CD14-positive monocyte (primary cell): ENCODE data around the gene CLEC4M. TPM values are rescaled to one million over a fixed set of nuclear protein-coding genes. Genes with fewer than 3 reads are reported as not detected.

Source experiments
- DNase-seq, 3 donors: peaks; one replicate each; pipeline ENCODE4 v3.0.0-alpha.2; 2011 to 2022
- H2AFZ ChIP-seq: 2 replicates; pipeline ENCODE4 v1.6.0; 2012; ENCODE audit warnings: mild to moderate bottlenecking, low read depth, low read length, inconsistent platforms; ENCODE audit not compliant: insufficient read depth, poor library complexity, severe bottlenecking
- H3K27ac ChIP-seq, 2 donors: 1 replicate in 1 of 2; 2 replicates in 1 of 2; pipeline ENCODE4 v1.5.1; 2012 to 2013; ENCODE audit warnings: low read length in 2 of 2, control low read depth in 1 of 2, inconsistent platforms in 1 of 2, low read depth in 1 of 2, mild to moderate bottlenecking in 1 of 2
- H3K27me3 ChIP-seq, 2 donors: one replicate each; pipeline versions ENCODE4 v1.6.0 to v1.6.1; 2011 to 2013; ENCODE audit warnings: low read length in 2 of 2; ENCODE audit not compliant: control insufficient read depth in 2 of 2, insufficient read depth in 2 of 2
- H3K36me3 ChIP-seq, 2 donors: replicated peaks in 1 of 2; 1 replicate in 1 of 2; 2 replicates in 1 of 2; pipeline versions ENCODE4 v1.5.1 to v1.6.1; 2012 to 2013; ENCODE audit warnings: low read length in 2 of 2, control low read depth in 1 of 2, inconsistent platforms in 1 of 2, mild to moderate bottlenecking in 1 of 2; ENCODE audit not compliant: insufficient read depth in 2 of 2, control insufficient read depth in 1 of 2
- H3K4me1 ChIP-seq, 2 donors: 1 replicate in 1 of 2; 2 replicates in 1 of 2; pipeline versions ENCODE4 v1.5.1 to v1.6.1; 2012 to 2013; ENCODE audit warnings: low read length in 2 of 2, control low read depth in 1 of 2, inconsistent platforms in 1 of 2, mild to moderate bottlenecking in 1 of 2, moderate library complexity in 1 of 2; ENCODE audit not compliant: insufficient read depth in 2 of 2, control insufficient read depth in 1 of 2
- H3K4me2 ChIP-seq: replicated peaks from 2 replicates; pipeline ENCODE3; 2012; ENCODE audit warnings: low read length, moderate library complexity, mild to moderate bottlenecking; ENCODE audit not compliant: poor library complexity, severe bottlenecking; ENCODE audit errors: extremely low read depth
- H3K4me3 ChIP-seq, 3 experiments: fragments of 200-600 bp in 1 of 3; sonication (generic) in 1 of 3; replicated peaks in 1 of 3; 1 replicate in 2 of 3; 2 replicates in 1 of 3; pipeline ENCODE4 v1.5.1; 2011 to 2013; ENCODE audit warnings: low read length in 3 of 3, mild to moderate bottlenecking in 3 of 3, control low read depth in 2 of 3, low read depth in 2 of 3, inconsistent platforms in 1 of 3, moderate library complexity in 1 of 3
- H3K79me2 ChIP-seq: 2 replicates; pipeline ENCODE4 v1.6.0; 2012; ENCODE audit warnings: mild to moderate bottlenecking, control low read depth, inconsistent platforms, low read length, moderate library complexity; ENCODE audit not compliant: insufficient read depth
- H3K9ac ChIP-seq: 2 replicates; pipeline ENCODE4 v1.6.0; 2017; ENCODE audit warnings: low read length, mild to moderate bottlenecking; ENCODE audit not compliant: insufficient read depth, poor library complexity, severe bottlenecking
- H3K9me3 ChIP-seq, 2 donors: replicated peaks in 1 of 2; 1 replicate in 1 of 2; 2 replicates in 1 of 2; pipeline versions ENCODE4 v1.5.1 to v1.6.1; 2012 to 2013; ENCODE audit warnings: low read length in 2 of 2, control low read depth in 1 of 2; ENCODE audit not compliant: control insufficient read depth in 1 of 2, insufficient read depth in 1 of 2
- H4K20me1 ChIP-seq: 2 replicates; pipeline ENCODE4 v1.6.0; 2012; ENCODE audit warnings: mild to moderate bottlenecking, low read length, control low read depth, moderate library complexity; ENCODE audit not compliant: insufficient read depth
- H3K27ac Mint-ChIP-seq, 7 donors: one replicate each; pipeline ENCODE4 v1.8.0; 2020; ENCODE audit warnings: mild to moderate bottlenecking in 7 of 7, mixed read lengths in 7 of 7, moderate library complexity in 6 of 7, inconsistent platforms in 2 of 7
- H3K27me3 Mint-ChIP-seq, 3 donors: one replicate each; pipeline ENCODE4 v1.8.0; 2021 to 2022; ENCODE audit warnings: low read depth in 3 of 3, mild to moderate bottlenecking in 3 of 3, mixed read lengths in 3 of 3, moderate library complexity in 3 of 3, inconsistent platforms in 1 of 3
- H3K36me3 Mint-ChIP-seq, 2 donors: one replicate each; pipeline ENCODE4 v1.8.0; 2020; ENCODE audit warnings: mixed read lengths in 2 of 2, inconsistent platforms in 1 of 2, mild to moderate bottlenecking in 1 of 2
- H3K4me1 Mint-ChIP-seq: one replicate; pipeline ENCODE4 v1.8.0; 2020; ENCODE audit warnings: mild to moderate bottlenecking, mixed read lengths
- H3K4me3 Mint-ChIP-seq, 2 donors: one replicate each; pipeline ENCODE4 v1.8.0; 2020; ENCODE audit warnings: mild to moderate bottlenecking in 2 of 2, mixed read lengths in 2 of 2, moderate library complexity in 1 of 2
- H3K9me3 Mint-ChIP-seq, 7 donors: one replicate each; pipeline ENCODE4 v1.8.0; 2020 to 2022; ENCODE audit warnings: mixed read lengths in 7 of 7, mild to moderate bottlenecking in 6 of 7, moderate library complexity in 6 of 7, inconsistent platforms in 2 of 7
- WGBS: methylation state at CpG from one replicate; pipeline ENCODE4 v1.1.5; 2013; ENCODE audit warnings: missing lambda C conversion rate; ENCODE audit not compliant: insufficient coverage; 5-methylcytosine and 5-hydroxymethylcytosine counted together
- intact Hi-C, 2 donors: fragments of 100-400 bp; cut with micrococcal nuclease; formaldehyde crosslinking; loops; one replicate each; pipeline versions ENCODE4 v1.15.0 to v1.15.1; 2023
- polyA plus RNA-seq, 3 donors: library from polyadenylated mRNA; depleted of rRNA in 1 of 3; unstranded in 2 of 3; stranded (reverse) in 1 of 3; fragments of 300-500 nt in 2 of 3; fragments of >200 nt in 1 of 3; fragmentation: Illumina TruSeq in 2 of 3; gene quantifications; 1 replicate in 2 of 3; 2 replicates in 1 of 3; pipeline ENCODE4 v1.2.3, GENCODE V29; 2012 to 2021
- TF ChIP-seq, protein P1 (sequence below): fragments of 200-600 bp; IDR thresholded peaks from one replicate; pipeline ENCODE4 v1.8.0; 2022; ENCODE audit warnings: antibody characterized with exemption, mild to moderate bottlenecking

CLEC4M gene
- polyA plus RNA-seq, 3 donors = not detected

DNA sequence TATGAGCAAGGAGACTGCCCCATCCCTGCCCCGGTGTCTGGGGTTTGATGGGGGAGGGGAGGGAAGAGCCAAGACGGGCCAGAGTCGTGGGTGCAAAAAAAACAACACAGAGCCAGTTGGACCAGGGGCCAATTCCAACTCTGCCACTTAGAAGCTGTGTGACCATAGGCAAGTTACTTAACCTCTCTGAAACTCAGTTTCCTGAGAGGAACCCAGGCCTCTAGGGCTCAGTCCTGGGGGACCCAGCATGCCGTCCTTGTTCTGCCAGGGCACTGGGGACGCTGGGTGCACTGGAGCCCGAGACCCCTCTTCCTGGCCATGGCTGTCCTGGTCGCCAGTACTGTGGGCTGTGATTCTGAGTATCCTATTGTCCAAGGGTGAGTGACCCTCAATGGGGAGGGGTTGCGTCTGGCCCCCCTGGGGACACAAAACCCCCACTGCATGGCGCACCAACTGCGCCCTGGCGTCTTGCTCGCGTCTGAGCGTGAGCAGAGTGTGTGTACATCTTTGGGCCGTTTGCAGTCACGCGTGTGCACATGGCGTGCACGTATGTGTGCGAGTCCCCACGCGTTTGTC is 24.6 kb downstream of the CLEC4M start:
- H3K4me3 ChIP-seq = peak overlapping the region in 1 of 3 experiments; percentile 28
- H3K9me3 ChIP-seq = peaks cover 3 to 7% of the 10 kb centered on the region in 2 donors
- intact Hi-C loops = no loop called here
- H2AFZ ChIP-seq = no peak overlapping the region
- H3K4me1 ChIP-seq = peaks cover 41 to 50% of the 10 kb centered on the region in 2 donors
- no peaks in the 10 kb centered on the region for H3K79me2 ChIP-seq
- H3K27ac ChIP-seq = no peak overlapping the region
- Mint-ChIP-seq H3K27ac (no peak overlapping the region), H3K36me3 (peaks cover 4 to 7% of the 10 kb centered on the region in 2 donors), H3K4me1 (peaks cover 35% of the 10 kb centered on the region), H3K4me3 (peak overlapping the region in 1 of 2 donors; percentile 88), H3K27me3 (peaks cover 28 to 50% (median 38%) of the 10 kb centered on the region in 3 donors), H3K9me3 (peaks cover 0 to 26% (median 15%) of the 10 kb centered on the region in 7 donors)
- no peak for DNase-seq
- no peaks in the 10 kb centered on the region for H3K36me3 ChIP-seq
- TF ChIP-seq, protein P1, sequence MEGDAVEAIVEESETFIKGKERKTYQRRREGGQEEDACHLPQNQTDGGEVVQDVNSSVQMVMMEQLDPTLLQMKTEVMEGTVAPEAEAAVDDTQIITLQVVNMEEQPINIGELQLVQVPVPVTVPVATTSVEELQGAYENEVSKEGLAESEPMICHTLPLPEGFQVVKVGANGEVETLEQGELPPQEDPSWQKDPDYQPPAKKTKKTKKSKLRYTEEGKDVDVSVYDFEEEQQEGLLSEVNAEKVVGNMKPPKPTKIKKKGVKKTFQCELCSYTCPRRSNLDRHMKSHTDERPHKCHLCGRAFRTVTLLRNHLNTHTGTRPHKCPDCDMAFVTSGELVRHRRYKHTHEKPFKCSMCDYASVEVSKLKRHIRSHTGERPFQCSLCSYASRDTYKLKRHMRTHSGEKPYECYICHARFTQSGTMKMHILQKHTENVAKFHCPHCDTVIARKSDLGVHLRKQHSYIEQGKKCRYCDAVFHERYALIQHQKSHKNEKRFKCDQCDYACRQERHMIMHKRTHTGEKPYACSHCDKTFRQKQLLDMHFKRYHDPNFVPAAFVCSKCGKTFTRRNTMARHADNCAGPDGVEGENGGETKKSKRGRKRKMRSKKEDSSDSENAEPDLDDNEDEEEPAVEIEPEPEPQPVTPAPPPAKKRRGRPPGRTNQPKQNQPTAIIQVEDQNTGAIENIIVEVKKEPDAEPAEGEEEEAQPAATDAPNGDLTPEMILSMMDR = no peak
- H4K20me1 ChIP-seq = no peaks in the 10 kb centered on the region
- no peak overlapping the region for H3K9ac ChIP-seq
- peak overlapping the region; percentile 46 for H3K4me2 ChIP-seq
- WGBS = 14% methylated on average over 18 of the region's 22 CpGs
- H3K27me3 ChIP-seq = peaks cover 14 to 43% of the 10 kb centered on the region in 2 donors

DNA sequence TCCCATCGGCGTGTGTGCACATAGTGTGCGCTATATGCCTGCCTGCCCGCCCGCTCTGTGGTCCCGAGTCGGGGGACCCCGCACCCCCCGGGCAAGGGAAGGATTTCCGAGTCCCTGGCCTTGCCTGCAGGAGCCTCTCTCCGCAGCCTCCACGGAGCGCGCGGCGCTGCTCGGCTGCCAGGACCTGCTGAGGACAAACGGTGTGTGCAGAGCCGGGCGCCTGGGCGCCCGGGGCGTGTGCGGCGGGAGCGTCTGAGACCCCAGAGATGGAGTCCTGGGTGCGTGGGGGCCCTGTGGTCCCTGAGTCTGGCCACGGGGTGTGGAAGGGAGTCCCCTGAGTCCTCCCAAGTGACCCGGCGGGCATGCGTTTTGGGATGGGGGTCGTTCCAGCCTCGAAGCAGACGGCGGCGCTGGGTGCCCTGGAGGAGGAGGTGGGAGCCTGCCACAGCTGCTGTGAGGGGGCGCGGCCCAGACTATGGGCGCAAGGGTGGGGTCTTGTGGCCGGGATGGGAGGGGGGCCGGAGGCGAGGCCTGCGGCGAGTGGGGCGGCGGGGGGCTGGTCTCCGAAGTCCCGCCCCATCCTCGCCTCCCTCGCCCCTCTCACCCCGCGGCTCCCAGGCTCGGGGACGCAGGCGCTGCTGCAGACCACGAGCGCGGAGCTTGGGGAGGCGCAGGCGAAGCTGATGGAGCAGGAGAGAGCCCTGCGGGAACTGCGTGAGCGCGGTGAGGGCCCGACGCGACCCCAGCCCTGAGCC is 25.3 kb downstream of the CLEC4M start:
- peaks cover 14 to 43% of the 10 kb centered on the region in 2 donors for H3K27me3 ChIP-seq
- no peak overlapping the region for H3K9ac ChIP-seq
- Mint-ChIP-seq H3K4me1 (peaks cover 33% of the 10 kb centered on the region), H3K9me3 (peaks cover 0 to 32% (median 18%) of the 10 kb centered on the region in 7 donors), H3K36me3 (peaks cover 4 to 7% of the 10 kb centered on the region in 2 donors), H3K27ac (no peak overlapping the region), H3K27me3 (peaks cover 28 to 50% (median 38%) of the 10 kb centered on the region in 3 donors), H3K4me3 (peak overlapping the region in 1 of 2 donors; percentile 79)
- peak overlapping the region; percentile 46 for H3K4me2 ChIP-seq
- peaks cover 3 to 7% of the 10 kb centered on the region in 2 donors for H3K9me3 ChIP-seq
- H2AFZ ChIP-seq = no peak overlapping the region
- H3K36me3 ChIP-seq = no peaks in the 10 kb centered on the region
- no peak overlapping the region for H3K27ac ChIP-seq
- peaks cover 40 to 44% of the 10 kb centered on the region in 2 donors for H3K4me1 ChIP-seq
- H3K4me3 ChIP-seq = peak overlapping the region in 1 of 3 experiments; percentile 44
- TF ChIP-seq, protein P1 = no peak
- no peaks in the 10 kb centered on the region for H4K20me1 ChIP-seq
- intact Hi-C loops = no loop called here
- 4% methylated on average over 59 of the region's 67 CpGs for WGBS
- H3K79me2 ChIP-seq = no peaks in the 10 kb centered on the region
- no peak for DNase-seq
